ENCODE data around the gene BORCS5.
"Not testable (repeated sequence)": the region's sequence is repeated elsewhere in the genome, so short reads cannot be mapped to it uniquely, and the experiment has no call there.

BORCS5 gene

DNA sequence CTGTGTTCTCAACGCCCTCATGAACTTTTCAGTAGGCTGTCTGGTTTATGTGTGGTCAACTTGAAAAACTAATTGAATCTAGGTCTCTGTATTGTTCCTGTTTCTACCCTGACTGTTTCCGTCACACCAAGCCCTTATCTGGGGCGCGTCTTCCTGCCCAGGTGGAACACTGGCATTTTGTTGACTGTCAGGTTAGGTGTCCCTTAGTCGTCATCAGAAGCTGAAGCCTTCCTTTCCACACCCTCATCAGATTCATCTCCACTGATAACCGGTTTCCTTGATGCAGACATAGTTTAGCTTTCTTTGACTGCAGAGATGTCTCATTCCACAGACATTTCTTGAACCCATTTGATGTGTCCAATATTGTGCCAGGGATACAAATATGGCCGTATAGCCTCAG lies 109.3 kb downstream of the BORCS5 start:
- no peak for DNase-seq

DNA sequence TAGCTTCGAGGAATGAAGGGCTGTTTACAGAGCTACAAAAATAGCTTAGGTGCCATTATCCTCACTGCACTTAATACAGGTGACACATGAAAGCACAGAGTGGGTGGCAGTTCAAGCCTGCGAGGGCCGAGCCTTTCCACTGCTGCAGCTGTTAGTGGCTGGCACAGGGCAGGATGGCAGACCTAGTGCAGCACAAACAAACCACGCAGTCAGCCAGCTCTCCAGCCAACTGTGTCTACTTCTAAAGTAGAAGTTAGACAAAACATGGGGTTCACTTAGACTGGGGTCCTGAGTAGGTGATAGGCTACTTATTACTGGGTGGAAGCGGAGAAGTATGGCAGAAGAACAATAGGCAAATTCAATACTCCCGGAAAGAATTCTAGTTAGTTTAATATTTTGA lies 110.4 kb downstream of the BORCS5 start:
- no peak for DNase-seq

DNA sequence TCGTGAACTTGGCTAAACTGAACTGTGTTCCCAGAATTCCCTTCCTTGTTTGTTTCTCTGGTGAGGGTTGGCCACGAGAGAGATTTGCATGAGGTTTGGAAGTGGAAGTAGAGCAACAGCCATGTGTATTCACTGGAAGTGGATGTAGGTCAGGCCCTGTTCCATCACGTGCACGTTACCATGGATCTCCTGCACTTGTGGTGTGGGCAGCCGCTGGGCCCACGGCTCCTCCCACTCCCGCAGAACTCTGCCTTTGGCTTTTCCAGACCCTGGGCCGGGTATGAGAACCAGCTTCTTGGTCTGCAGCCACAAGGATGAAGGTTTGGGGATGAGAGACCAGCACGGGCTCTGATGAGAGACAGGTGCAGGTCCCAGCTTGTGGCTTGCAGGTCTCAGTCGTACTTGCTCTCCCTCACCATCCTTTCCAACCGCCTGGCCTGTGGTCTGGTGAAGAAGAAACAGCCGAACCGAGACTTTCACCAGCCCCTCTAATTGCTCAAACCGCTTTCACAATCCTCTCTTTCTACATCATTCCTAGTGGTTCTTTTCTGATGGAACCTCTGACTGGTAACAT lies 110.9 kb downstream of the BORCS5 start:
- DNase-seq: peak; percentile 47 to 53

DNA sequence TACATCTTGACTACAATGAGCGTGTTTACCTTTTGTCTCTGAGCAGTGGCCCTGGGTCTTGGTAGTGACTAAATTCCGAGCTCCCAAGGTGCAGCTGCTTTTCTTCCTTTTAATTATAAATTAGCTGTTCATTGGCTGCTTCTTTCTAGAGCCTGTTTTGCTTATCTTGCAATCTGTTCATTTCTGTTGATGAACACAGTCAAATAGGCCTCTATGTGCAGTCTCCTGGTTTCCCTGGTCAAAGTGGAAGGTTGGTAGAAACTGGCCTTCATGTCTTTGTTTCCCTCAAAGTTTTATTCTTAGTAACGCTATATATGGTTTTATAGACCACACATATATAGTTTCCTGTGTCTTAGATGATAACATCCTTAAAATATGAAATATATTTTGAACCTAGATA lies 111.7 kb downstream of the BORCS5 start:
- DNase-seq: no peak

DNA sequence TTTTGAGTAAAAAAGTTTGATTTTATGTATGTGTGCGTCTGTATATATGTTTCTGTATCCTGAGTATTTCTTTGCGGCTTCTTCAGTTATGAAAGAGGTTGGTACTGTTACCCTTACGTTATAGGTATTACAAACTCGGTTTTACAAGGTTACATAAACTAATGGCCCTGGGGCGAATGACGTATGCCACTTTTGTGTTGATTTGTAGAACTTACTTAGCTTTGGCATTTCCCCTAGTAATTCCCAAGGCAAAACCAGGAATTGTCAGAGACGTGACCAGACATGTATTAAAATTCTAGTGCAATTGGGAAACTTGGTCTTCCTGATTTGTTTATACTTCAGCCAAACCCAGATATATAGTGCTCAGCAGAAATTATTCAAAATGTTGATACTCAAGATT lies 112.5 kb downstream of the BORCS5 start:
- no peak for DNase-seq

DNA sequence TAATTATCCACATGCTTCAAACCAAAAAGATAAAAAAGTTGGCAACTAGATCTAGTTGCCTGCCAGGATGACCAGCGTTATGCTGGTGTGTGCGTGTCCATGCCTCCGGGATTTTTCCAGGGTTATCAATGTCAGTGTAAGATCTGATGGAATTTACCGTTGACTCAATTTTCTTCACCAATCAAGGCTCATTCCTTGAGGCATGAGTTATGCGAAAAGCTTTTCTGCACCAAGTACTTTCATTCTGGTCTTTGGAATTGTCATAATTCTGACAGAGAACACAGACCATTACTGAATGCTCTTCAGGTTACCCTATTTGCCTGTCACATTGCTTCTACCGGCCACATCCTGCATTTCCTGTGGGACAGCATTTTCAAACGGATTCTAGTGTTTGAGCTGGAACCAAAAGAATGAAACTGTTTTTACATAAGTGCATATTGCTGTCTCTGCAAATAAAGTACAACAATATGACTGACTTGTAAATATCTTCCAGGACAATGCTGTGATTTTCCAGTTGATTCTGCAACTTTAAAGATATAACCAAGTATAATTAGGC lies 114.0 kb downstream of the BORCS5 start:
- no peak for DNase-seq

DNA sequence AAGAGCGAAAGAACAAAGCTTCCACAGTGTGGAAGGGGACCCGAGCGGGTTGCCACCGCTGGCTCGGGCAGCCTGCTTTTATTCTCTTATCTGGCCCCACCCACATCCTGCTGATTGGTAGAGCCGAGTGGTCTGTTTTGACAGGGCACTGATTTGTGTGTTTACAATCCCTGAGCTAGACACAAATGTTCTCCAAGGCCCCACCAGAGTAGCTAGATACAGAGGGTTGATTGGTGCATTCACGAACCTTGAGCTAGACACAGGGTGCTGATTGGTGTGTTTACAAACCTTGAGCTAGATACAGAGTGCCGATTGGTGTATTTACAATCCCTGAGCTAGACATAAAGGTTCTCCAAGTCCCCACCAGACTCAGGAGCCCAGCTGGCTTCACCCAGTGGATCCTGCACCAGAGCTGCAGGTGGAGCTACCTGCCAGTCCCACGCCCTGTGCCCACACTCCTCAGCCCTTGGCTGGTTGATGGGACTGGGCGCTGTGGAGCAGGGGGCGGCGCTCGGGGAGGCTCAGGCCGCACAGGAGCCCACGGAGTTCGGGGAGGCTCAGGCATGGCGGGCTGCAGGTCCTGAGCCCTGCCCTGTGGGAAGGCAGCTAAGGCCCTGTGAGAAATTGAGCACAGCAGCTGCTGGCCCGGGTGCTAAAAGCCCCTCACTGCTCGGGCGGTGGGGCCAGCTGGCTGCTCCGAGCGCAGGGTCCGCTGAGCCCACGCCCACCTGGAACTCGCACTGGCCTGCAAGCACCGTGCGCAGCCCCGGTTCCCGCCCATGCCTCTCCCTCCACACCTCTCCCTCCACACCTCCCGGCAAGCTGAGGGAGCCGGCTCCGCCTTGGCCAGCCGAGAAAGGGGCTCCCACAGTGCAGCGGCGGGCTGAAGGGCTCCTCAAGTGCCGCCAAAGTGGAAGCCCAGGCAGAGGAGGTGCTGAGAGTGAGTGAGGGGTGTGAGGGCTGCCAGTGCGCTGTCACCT lies 115.4 kb downstream of the BORCS5 start:
- DNase-seq: not testable (repeated sequence)

DNA sequence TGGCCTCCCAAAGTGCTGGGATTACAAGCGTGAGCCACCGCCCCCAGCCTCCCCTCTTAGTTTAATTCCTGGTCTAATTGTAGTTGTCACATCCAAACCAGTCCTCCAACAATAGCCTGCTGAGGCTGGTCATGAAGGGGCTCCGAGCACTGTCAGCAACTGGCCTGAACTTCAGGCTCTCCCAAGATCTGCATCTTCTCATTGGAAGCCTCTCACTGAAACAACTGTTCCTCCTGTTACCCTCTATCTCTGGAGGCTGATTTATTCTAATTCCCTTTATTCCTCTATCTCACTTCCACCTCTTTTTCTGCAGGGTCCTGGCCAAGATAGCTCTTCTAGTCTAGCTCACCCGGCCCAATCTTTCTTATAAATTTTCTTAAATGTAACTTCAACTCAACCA lies 116.3 kb downstream of the BORCS5 start:
- DNase-seq: no peak

DNA sequence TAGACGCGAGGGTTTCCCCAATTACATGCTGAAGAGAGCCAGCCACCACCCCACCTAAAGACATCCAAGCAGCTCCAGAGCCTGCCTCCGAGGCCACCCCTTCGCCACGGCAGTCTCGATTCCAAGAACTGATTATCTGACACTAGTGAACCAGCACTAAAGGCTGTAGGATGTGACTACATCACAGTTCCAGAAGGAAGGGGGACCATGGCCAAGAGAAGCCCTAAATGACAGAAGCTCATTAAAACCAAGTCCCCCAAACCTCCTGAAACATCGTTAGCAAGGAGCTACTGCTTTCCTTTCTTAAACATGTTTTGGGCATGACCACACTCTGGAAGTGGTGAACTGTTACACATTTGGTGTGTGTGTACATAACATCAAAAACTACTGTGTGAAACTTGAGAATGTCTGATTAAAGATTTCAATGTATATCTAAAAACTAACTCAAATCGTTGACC lies 117.6 kb downstream of the BORCS5 start:
- DNase-seq: no peak

DNA sequence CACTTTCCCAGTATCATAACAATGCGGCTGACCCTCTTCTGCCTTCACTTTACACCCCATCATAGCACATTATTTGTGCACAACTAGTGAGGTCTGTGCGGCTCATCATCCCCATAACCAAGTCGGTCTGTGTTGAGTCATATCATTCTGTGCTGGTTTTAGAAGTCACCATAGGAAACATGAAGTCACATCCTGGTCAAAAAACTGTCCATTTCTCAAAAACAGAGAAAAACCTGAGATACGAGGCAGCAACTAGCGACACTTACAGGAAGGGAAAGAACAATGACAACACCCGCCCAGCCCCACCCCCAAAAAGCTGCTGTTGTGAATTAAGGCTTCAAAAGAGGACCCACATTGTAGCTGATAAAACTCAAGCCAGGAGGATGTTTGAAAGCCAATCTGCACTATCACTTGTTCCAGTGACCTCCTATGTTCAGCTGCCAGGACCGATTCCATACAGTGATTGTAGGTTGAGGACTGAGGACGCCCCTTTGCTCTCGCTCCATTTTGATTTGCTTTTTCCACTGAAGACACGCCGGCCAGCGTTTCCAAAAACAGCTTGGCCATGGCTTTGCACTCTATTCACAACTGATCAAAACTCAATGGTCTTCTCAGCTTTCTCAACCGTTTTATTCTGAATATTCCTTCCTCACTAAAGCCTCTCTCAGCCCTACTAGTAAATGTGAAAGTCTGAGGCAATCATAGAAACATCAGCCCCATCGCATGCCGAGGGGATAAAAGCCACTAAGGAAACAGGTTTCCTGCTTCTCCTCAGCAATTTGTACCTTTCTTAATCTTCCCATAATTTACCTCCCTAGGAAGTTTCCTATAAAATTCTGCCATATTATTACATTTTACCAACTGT lies 118.3 kb downstream of the BORCS5 start:
- DNase-seq: no peak

DNA sequence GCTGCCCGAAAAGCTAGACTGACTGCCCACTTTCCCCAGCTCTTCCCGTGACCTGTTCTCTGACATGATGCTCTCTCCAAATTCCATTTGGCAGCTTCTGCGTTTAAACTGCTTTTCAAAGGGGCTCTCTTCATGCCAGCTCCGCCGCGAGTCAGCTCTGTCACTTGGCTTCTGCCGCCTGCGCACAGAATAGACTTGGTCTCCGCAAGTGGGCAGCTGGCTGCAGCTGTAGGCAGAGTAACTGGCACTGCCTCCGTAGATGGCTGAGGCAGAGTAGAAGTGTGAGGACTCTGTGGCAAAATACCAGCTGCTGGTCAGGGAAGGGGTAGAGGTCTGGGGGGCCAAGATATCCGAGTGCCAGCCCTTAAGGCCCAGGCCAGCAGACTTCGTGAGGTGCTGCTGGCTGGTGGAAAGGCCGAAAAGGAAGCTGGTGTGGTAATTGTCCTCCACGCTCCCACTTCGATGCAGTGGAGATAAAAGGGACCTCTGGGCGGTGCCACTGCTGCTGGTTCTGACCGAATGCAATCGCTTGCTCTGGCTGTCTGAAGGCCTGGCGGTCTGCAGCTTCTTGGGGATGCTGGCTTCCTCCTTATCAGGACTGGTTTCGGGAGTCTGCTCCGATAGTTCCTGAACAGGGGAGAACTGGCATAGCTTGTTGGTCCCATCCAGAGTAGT lies 120.1 kb downstream of the BORCS5 start:
- no peak for DNase-seq

DNA sequence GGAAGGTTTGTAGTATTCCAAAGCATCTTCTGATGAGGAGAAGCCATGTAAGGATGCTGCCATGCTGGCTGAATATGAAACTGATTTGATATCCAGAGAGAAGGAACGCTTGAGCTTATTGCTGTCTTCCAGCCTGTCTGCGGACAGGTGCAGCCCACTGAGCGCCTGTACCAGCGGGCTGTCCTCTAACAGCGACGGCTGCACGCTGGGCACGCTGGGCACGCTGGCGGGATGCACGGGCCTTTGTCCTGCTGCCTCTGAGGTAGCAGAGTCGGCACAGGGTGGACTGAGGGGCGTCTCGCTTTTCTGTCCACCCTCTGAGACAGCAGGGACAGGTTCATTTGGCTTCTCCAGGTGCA lies 120.6 kb downstream of the BORCS5 start:
- no peak for DNase-seq

DNA sequence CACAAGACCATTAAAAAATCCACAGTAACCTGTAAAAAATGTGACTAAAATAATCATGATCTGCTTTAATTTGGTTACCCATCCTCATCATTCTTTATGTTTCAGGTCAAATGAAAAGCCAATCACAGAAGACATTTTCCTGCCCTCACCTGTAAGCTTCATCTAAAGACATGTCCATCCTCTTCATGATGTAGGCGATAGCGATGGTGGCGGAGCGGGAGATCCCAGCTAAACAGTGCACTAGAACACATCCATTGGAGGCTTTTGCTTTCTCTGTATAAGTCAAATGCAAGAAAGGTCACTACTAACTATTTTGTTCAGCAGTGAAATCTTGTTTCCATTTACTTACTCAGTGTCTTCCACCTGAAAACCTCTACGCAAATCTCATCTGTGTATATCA lies 123.2 kb downstream of the BORCS5 start:
- DNase-seq: no peak

DNA sequence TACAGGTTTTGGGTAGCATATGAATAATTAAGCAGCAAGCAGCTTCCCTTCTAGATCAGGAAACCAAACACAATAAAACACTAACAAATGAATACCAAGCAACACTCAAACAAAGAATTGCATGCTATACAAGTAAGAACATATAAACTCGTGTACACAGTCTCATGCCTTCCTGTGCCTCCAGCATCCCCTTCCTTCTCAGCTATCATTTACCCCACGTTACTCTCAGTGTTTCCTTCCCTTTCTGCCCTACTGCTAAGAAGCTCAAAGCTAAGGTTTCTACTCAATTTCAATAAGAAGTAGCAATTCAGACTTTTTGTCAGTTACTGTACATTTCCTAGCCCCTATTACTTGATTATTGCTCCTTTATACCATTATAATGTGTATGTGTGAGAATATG lies 124.8 kb downstream of the BORCS5 start:
- no peak for DNase-seq

DNA sequence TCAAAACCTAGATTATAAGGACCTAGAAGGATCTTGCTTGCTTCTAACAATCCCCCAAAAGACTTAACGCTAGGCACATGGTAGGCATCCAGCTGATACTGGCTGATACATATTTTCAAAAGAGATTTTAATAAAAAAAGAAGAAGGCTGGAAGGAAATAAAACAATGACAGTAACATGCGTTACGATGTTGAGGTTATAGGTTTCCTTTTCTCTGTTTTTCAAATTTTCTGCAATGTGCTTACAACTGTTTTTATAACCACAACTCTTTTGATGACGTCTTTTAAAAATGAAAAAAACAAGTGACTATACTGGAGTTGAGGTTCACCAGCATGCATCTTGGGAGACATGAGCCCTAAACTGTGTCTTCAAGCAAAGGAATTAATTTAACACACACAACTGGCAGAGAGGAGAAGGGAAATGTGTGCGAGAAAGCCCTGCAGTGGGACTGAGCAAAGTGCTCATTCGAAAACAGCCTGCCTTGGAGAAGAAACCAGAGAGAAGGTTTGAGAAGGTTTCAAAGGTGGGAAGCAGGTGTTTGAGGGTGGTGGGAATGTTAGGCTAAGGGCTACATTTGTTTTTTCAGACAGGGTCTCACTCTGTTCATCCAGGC lies 125.4 kb downstream of the BORCS5 start:
- DNase-seq: no peak

DNA sequence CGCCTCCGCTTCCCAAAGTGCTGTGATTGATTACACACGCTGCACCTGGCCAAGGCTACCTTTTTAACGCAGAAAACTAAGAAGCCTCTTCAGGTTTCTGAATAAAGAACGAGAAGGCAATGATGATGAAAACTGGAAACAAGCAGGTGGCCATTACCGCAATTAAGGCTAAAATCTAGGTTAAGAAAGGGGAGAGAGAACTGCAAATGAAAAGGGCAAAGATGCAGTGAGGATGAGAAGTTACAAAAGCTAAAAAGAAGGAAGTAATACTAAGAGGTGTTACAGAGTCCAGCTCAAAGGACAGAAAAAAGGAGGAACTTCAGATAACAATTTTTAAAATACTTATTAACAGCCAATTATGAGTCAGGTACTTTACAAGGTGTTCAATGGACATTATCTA lies 126.1 kb downstream of the BORCS5 start:
- peak in 1 of 2 donors; percentile 19 for DNase-seq

DNA sequence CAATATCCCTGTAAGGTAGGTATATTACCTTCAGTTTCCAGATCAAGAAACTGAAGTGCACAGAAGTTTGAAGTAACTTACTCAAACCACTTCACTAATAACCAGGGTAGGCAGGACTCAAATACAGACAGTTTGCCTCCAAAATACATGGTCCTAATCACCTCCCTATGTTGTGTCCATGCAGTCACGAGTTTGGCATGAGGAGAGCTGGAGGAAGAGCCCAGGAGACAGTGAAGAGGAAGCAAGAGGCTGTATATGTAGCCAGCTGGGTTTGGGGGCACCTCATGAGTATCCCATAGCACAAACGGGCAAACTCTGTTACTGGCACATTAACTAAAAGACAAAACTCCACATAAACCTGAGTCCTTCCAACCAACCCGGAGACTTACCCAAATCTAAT lies 126.6 kb downstream of the BORCS5 start:
- no peak for DNase-seq

DNA sequence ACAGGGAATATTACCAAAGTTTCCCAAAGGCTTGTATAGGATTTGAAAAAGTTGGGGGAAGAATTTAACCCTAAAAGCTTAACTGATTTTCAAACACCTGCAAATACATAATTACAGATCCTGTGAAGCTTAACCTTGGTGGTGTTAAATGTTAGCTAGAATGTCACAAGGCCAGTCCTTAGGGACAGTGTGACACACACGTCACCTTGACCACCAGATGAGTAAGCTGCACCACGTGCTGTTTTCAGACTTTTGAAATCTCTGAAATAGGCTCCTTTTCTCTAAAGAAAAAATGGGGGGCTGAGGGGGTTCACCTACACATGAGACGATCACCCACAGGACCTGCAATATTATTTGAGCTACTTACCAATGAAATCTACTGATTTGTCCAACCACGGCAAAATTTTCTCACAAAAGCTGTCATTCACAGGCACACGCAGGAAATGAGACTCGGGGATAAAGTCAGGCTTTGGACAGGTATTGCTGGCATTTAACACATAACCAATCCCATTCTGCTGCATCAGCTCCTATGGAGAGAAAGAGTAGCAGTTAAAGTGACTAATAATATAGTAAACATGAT lies 129.9 kb downstream of the BORCS5 start:
- DNase-seq: no peak

DNA sequence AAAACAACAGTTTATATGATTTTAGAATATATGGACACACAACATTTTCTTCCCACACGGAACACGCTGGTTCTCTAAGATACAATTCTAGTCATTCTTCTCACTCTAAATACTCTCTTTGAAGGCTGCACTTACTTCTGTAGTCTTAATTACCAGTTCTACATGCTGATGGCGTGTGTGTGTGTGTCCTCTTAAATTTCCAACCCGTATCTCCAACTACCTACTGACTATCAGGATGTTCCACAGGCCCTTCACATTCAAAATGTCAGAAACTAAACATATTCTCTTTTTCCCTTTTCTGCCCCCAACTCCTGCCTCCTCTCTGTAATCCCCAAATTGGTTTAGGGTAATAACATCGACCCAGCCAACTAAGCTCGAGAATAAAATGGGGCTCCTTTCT lies 130.6 kb downstream of the BORCS5 start:
- no peak for DNase-seq

DNA sequence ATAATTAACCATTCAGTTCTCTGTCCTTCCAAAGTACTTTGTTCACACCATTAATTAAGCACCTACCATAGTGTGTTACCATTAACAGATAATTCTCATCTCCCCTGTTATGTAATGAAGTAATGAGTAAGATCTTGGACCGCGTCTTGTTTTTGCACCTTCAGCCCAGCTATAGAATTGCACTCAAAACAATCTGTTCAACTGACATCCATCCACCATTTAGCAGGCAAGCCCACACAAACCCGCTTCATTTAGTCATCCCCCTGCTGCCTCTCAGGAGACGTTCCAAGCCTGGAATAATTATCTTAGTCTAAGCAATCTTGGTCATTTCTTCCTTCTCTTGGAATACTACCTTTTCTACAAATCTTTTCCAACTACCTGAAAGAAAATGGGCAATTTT lies 131.4 kb downstream of the BORCS5 start:
- DNase-seq: no peak

DNA sequence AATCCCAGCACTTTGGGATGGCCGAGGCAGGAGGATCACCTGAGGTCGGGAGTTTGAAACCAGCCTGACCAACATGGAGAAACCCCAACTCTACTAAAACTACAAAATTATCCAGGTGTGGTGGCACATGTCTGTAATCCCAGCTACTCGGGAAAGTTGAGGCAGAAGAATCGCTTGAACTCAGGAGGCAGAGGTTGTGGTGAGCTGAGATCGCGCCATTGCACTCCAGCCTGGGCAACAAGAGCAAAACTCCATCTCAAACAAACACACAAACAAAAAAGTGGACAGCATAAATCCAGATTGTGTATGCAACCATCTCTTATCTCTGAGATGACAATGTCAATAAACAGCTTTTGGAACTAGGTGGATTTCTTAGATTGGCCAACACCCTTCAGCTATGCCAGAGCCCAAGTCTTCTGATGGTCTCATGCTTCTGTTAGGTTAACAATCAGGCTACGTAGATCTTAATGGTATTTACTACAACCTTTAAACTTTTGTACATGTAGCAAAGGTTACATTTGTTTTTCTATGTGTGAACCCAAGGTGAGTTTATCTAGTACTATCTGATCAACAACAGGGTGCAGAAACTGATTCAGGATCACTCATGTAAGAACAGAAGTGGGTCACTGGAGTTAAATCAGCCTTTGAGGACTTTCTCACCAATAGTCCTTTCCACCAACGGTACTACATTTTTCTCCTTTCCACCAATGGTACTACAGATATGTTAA lies 132.1 kb downstream of the BORCS5 start:
- no peak for DNase-seq
